Measurements from ENCODE around the gene HES4. TPM values are rescaled to one million over a fixed set of nuclear protein-coding genes. Genes with fewer than 3 reads are reported as not detected.

HES4 gene
- total and polyA plus RNA-seq, 2 of the 13 experiments (the other 11 are each of a cell fraction or from before 2014, with no cell fraction given) = 8.8 to 10.6 TPM

DNA sequence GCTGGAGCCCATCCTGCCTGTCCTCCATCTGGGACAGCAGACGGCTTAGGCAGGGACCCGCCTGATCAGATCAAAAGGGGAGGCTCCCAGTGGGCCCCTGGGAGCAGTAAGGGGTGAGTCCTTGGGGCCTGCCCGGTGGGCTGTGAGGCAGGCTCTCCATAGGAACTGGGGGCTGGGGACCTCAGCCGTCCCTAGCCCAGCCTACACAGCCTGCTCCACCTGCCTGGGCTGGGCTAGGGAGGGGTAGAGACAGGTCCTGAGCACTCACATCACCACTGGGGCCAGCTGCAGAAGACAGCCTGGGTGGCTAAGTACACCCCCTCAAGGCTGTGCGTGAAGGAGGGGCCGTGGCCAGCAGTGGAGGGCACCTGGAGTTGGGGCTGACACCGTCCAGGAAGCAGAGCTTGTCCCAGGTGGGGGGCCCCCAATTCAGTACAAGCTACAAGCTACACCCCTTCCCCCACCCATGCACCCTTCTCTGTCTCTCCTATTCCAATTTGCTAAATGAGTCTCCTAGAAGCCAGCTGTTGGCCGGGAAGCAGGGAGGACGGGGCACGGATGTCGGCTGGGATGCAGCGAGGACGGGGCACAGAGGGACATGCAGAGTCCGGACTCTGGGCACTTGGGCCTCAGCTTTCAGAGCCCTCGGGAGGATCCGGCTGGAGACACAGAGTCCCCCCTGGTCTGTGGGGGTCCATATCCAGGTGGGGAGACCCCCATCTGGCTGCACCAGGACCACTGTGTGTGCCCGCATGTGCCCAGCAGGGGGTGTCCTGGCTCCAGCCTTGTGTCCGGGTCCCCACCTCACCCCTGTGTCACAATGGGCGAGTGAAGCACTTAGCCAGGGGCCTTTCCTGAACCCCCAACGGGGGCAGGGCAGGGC is 15.1 kb upstream of the HES4 start (continued):
- 0 out of 2 replicates have a peak, but pooled peaks have one; percentile 30 for TF ChIP-seq RXRA (CRISPR knock-in tag; IDR thresholded peaks at IDR 0.05)
- peak; percentile 41; the same call in 1 of the 2 replicates for TF ChIP-seq KDM2A (CRISPR knock-in tag; IDR thresholded peaks at IDR 0.05; ENCODE audit: borderline replicate concordance, low read depth)
- TF ChIP-seq HOXA7 (CRISPR knock-in tag; IDR thresholded peaks at IDR 0.05) = no peak
- TF ChIP-seq ARNT (IDR thresholded peaks at IDR 0.05) = no peak

DNA sequence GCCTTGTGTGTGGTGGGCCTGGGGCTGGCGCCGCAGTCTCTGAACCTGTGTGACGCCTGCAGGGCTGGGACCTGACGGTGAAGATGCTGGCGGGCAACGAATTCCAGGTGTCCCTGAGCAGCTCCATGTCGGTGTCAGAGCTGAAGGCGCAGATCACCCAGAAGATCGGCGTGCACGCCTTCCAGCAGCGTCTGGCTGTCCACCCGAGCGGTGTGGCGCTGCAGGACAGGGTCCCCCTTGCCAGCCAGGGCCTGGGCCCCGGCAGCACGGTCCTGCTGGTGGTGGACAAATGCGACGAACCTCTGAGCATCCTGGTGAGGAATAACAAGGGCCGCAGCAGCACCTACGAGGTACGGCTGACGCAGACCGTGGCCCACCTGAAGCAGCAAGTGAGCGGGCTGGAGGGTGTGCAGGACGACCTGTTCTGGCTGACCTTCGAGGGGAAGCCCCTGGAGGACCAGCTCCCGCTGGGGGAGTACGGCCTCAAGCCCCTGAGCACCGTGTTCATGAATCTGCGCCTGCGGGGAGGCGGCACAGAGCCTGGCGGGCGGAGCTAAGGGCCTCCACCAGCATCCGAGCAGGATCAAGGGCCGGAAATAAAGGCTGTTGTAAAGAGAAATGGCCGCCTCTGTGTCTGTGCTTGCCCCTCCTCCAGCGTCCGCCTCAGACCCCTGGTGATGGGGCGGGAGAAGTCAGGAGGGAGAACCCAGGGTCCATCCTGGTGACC is 14.2 kb upstream of the HES4 start:
- H3K36me3 ChIP-seq (replicated peaks in 1 of 2; ENCODE audit: control insufficient read depth in 1 of 2, insufficient read depth in 2 of 2, low read length in 2 of 2) = no peaks in the 10 kb centered on the region
- peak overlapping the region; percentile 99 for H3K4me2 ChIP-seq (ENCODE audit: low read depth, low read length)
- peak overlapping the region; percentile 60 for H3K27ac ChIP-seq (ENCODE audit: extremely low read length, insufficient read depth, low read length)
- POLR2A ChIA-PET = interaction anchor here (0.9 to 2.1 kb wide), 8 partner anchors 9 to 273 kb away, joined by 3 to 13 read pairs (median 4); partner anchors contain the start of gene HES4
- no peaks in the 10 kb centered on the region for H3K9me3 ChIP-seq (ENCODE audit: low read length)
- H2AFZ ChIP-seq (ENCODE audit: low read length) = no peak overlapping the region
- no peaks in the 10 kb centered on the region for H3K79me2 ChIP-seq (ENCODE audit: insufficient read depth, low read length)
- DNase-seq (ENCODE audit: low spot score) (no peak), FAIRE-seq (no peak), ATAC-seq (peak; percentile 73)
- H3K27me3 ChIP-seq (ENCODE audit: control insufficient read depth in 1 of 2, insufficient read depth in 2 of 2, low read length in 2 of 2) = no peaks in the 10 kb centered on the region; a peak in 1 of 5 replicates
- WGBS (ENCODE audit: low lambda C conversion rate) = 67% methylated on average over 15 of the region's 41 CpGs
- in situ Hi-C loops (cut with HindIII; ENCODE audit: extremely low pct_ligation_motif_present, low pct_unique_long_range_greater_than_20kb) = no loop called here
- H3K9ac ChIP-seq (ENCODE audit: insufficient read depth, low read depth, low read length) = peak overlapping the region; percentile 72
- CTCF ChIA-PET (ENCODE audit: low intra/inter-chr PET ratio, low total read pairs) = interaction anchor here (2.8 kb wide), 1 partner anchor 50 kb away, joined by 15 read pairs; no protein-coding TSS in a partner anchor
- TSS peak; percentile 96 for BruUV-seq (replicated peaks)
- intact Hi-C loops (cut with micrococcal nuclease; ENCODE audit: unreplicated experiment) = loop anchor here (5.0 kb wide), 1 partner anchor 43 kb away; no protein-coding TSS in a partner anchor
- peak overlapping the region; percentile 69 to 98 (median 86); a peak in 5 of 6 replicates for H3K4me3 ChIP-seq (replicated peaks in 1 of 3; ENCODE audit: insufficient read depth in 1 of 3, low read depth in 2 of 3, low read length in 3 of 3)
- H4K20me1 ChIP-seq (ENCODE audit: insufficient read depth, low read length) = no peaks in the 10 kb centered on the region
- H3K4me1 ChIP-seq (ENCODE audit: insufficient read depth, low read length) = peaks cover 51% of the 10 kb centered on the region
- TF ChIP-seq MEIS1 (CRISPR knock-in tag; IDR thresholded peaks at IDR 0.05; ENCODE audit: borderline replicate concordance) (0 out of 2 replicates have a peak, but pooled peaks have one; percentile 2), XRCC5 (optimal IDR thresholded peaks at IDR 0.05; ENCODE audit: low read length) (peak; percentile 18), HOXD1 (CRISPR knock-in tag; IDR thresholded peaks at IDR 0.05) (peak; percentile 63; the same call in 1 of the 2 replicates), KLF13 (CRISPR knock-in tag; IDR thresholded peaks at IDR 0.05) (0 out of 2 replicates have a peak, but pooled peaks have one; percentile 4), KDM1A (CRISPR knock-in tag; IDR thresholded peaks at IDR 0.05) (no peak), CHCHD3 (CRISPR knock-in tag; IDR thresholded peaks at IDR 0.05) (0 out of 2 replicates have a peak, but pooled peaks have one; percentile 5), NR2C2 (CRISPR knock-in tag; IDR thresholded peaks at IDR 0.05; ENCODE audit: borderline replicate concordance) (no peak), SOX6 (IDR thresholded peaks at IDR 0.05) (no peak), SOX6 (CRISPR knock-in tag; IDR thresholded peaks at IDR 0.05) (peak; percentile 1; the same call in 1 of the 2 replicates), ZNF431 (CRISPR knock-in tag; IDR thresholded peaks at IDR 0.05; ENCODE audit: borderline replicate concordance, low read depth) (peak; percentile 46; the same call in 1 of the 2 replicates), ZNF333 (CRISPR knock-in tag; IDR thresholded peaks at IDR 0.05; ENCODE audit: borderline replicate concordance) (peak; percentile 35; the same call in 1 of the 2 replicates)
- TF ChIP-seq, protein P1, sequence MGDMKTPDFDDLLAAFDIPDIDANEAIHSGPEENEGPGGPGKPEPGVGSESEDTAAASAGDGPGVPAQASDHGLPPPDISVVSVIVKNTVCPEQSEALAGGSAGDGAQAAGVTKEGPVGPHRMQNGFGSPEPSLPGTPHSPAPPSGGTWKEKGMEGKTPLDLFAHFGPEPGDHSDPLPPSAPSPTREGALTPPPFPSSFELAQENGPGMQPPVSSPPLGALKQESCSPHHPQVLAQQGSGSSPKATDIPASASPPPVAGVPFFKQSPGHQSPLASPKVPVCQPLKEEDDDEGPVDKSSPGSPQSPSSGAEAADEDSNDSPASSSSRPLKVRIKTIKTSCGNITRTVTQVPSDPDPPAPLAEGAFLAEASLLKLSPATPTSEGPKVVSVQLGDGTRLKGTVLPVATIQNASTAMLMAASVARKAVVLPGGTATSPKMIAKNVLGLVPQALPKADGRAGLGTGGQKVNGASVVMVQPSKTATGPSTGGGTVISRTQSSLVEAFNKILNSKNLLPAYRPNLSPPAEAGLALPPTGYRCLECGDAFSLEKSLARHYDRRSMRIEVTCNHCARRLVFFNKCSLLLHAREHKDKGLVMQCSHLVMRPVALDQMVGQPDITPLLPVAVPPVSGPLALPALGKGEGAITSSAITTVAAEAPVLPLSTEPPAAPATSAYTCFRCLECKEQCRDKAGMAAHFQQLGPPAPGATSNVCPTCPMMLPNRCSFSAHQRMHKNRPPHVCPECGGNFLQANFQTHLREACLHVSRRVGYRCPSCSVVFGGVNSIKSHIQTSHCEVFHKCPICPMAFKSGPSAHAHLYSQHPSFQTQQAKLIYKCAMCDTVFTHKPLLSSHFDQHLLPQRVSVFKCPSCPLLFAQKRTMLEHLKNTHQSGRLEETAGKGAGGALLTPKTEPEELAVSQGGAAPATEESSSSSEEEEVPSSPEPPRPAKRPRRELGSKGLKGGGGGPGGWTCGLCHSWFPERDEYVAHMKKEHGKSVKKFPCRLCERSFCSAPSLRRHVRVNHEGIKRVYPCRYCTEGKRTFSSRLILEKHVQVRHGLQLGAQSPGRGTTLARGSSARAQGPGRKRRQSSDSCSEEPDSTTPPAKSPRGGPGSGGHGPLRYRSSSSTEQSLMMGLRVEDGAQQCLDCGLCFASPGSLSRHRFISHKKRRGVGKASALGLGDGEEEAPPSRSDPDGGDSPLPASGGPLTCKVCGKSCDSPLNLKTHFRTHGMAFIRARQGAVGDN (CRISPR knock-in tag; IDR thresholded peaks at IDR 0.05) = peak; percentile 62; the same call in 1 of the 2 replicates

All from HepG2 (cell line).